Gastrocnemius medialis (tissue), 4 donors: ENCODE data around the gene CCNL1. TPM values are rescaled to one million over a fixed set of nuclear protein-coding genes. Genes with fewer than 3 reads are reported as not detected.
A peak's percentile ranks its signal among the peaks of the same experiment; 100 is the strongest.
"Not testable (repeated sequence)": the region's sequence is repeated elsewhere in the genome, so short reads cannot be mapped to it uniquely, and the experiment has no call there.

Experiments used
- ATAC-seq, 2 donors: fragments of 150-250 bp; one replicate each; pipeline ENCODE4 v1.9.1; 2016
- DNase-seq, 2 donors: peaks; one replicate each; pipeline ENCODE4 v3.0.0-alpha.2; 2019
- H3K27ac ChIP-seq, 4 donors: fragments of 200-600 bp; sonication (generic); 1 replicate in 1 of 4; 2 replicates in 3 of 4; pipeline ENCODE4 v1.5.1; 2016 to 2018; ENCODE audit warnings: mild to moderate bottlenecking in 2 of 4, moderate library complexity in 1 of 4
- H3K27me3 ChIP-seq, 3 donors: fragments of 200-600 bp; sonication (generic) in 2 of 3; 1 replicate in 1 of 3; 2 replicates in 2 of 3; pipeline versions ENCODE4 v1.5.1 to v1.6.0; 2016 to 2019; ENCODE audit warnings: mild to moderate bottlenecking in 1 of 3, moderate library complexity in 1 of 3
- H3K36me3 ChIP-seq, 2 donors: fragments of 200-600 bp; sonication (generic) in 1 of 2; one replicate each; pipeline ENCODE4 v1.5.1; 2017 to 2018
- H3K4me1 ChIP-seq, 2 donors: fragments of 200-600 bp; sonication (generic) in 1 of 2; one replicate each; pipeline ENCODE4 v1.5.1; 2016 to 2017; ENCODE audit warnings: mild to moderate bottlenecking in 2 of 2
- H3K4me3 ChIP-seq, 4 donors: fragments of 200-600 bp; sonication (generic) in 3 of 4; 1 replicate in 1 of 4; 2 replicates in 3 of 4; pipeline ENCODE4 v1.5.1; 2016 to 2019; ENCODE audit warnings: mild to moderate bottlenecking in 2 of 4
- H3K9me3 ChIP-seq, 3 donors: fragments of 200-600 bp; sonication (generic) in 2 of 3; 1 replicate in 1 of 3; 2 replicates in 2 of 3; pipeline ENCODE4 v1.5.1; 2016 to 2019
- CTCF ChIP-seq, 5 experiments: fragments of 450-650 bp in 3 of 5; fragments of 200-600 bp in 2 of 5; sonication (generic) in 2 of 5; IDR thresholded peaks in 4 of 5; conservative IDR thresholded peaks in 1 of 5; 1 replicate in 4 of 5; 2 replicates in 1 of 5; pipeline ENCODE4 v1.5.1; 2016 to 2019; ENCODE audit warnings: antibody characterized with exemption in 5 of 5, mild to moderate bottlenecking in 3 of 5, moderate library complexity in 3 of 5
- POLR2A ChIP-seq, 2 donors: fragments of 450-650 bp; IDR thresholded peaks; one replicate each; pipeline ENCODE4 v1.6.1; 2017; ENCODE audit warnings: antibody characterized with exemption in 2 of 2, mild to moderate bottlenecking in 2 of 2, moderate library complexity in 2 of 2
- in situ Hi-C, 4 donors: fragments of 200-750 bp; cut with MboI; loops; one replicate each; pipeline versions ENCODE4 v1.15.0 to v1.8.0; 2017; ENCODE audit warnings: low sequenced_read_pairs in 4 of 4
- intact Hi-C: fragments of 100-400 bp; cut with DNase I; formaldehyde crosslinking; loops from one replicate; pipeline ENCODE4 v1.15.1; 2023; ENCODE audit warnings: low total_unique reads
- total RNA-seq, 4 donors: library from RNA; depleted of rRNA; stranded (reverse); fragments of >200 nt; gene quantifications; one replicate each; pipeline versions ENCODE4 v1.1.0 to v1.2.3, GENCODE V29; 2016

The CCNL1 gene
- total RNA-seq, 4 donors from 2014 or later: 34.3 to 110 (median 41.3) TPM

DNA sequence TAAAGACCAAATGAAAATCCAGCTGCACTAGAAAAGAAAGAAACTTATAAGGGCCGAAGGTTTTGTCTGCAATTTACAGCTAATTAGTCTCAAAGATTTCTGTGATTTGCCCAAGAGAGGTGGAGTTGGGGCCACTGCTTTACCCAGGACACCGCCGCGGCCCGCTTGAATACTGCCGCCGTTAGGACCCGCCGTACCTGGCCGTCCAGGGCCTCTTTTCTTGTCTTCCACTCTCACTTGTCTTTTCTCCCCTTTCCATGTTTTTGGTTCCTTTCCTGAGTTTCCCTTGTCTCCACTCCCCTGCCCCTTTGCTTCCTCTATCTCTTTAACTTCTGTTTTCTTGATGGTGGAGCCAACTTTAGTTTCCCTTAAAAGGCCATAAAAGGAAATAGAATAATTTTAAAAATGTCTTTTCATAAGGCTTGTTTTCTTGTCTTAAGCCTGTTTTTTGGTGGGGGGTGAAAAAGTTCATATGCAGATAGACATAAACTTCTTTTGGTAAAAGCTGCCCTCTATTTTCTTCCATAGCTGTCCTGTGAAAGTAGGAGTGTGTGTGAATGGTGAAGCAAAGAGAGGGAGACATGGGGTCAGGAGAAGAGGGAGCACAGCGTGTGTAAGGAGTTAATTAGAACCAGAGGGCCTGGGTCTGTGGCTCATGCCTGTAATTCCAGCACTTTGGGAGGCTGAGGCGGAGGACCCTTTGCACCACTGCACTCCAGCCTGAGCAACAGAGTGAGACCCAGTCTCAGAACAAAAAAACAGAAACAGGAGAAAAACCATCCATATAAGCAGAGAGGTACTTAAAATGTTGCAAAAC is 16.0 kb upstream of the CCNL1 start:
- TF ChIP-seq CTCF (IDR thresholded peaks at IDR 0.05 in 4 of 5, conservative IDR thresholded peaks at IDR 0.05 in 1 of 5): no peak
- no peak for TF ChIP-seq POLR2A (IDR thresholded peaks at IDR 0.05)
- Histone ChIP-seq H3K27ac (peak overlapping the region; percentile 92 to 95 (median 94)), H3K27me3 (no peaks in the 10 kb centered on the region), H3K36me3 (no peaks in the 10 kb centered on the region), H3K9me3 (no peaks in the 10 kb centered on the region), H3K4me3 (peak overlapping the region; percentile 68 to 73 (median 71)), H3K4me1 (peaks cover 13 to 14% of the 10 kb centered on the region in 2 donors)
- intact Hi-C loops (loop anchor here (1.0 to 10.0 kb wide), 3 partner anchors 16 to 929 kb away; partner anchors contain the start of genes CCNL1 and SHOX2), in situ Hi-C loops (no loop called here)
- ATAC-seq (no peak), DNase-seq (peak in 1 of 2 donors; percentile 25)

GRCh38 chr3:157174649-157175498 is 14.9 kb upstream of the CCNL1 start:
- TF ChIP-seq CTCF (IDR thresholded peaks at IDR 0.05 in 4 of 5, conservative IDR thresholded peaks at IDR 0.05 in 1 of 5): peak in 1 of 5 experiments; percentile 43
- TF ChIP-seq POLR2A (IDR thresholded peaks at IDR 0.05): peak; percentile 89 to 95
- in situ Hi-C loops: loop anchor here in 2 of 4 donors (25.0 kb wide), 2 partner anchors 687 to 1313 kb away; partner anchors contain the start of genes GMPS (in 2 of the 2) and SLC33A1 (in 2 of the 2)
- peak; percentile 97 for ATAC-seq

GRCh38 chr3:157174290-157174648 is 14.3 kb upstream of the CCNL1 start:
- intact Hi-C loops: loop anchor here (10.0 kb wide), 1 partner anchor 931 kb away; the partner anchor contains the start of gene SHOX2
- in situ Hi-C loops: loop anchor here in 2 of 4 donors (25.0 kb wide), 2 partner anchors 688 to 1312 kb away; partner anchors contain the start of genes GMPS (in 2 of the 2) and SLC33A1 (in 2 of the 2)

More at GRCh38 chr3:157174649-157175498, 14.9 kb upstream of the CCNL1 start:
- Histone ChIP-seq H3K9me3 (no peaks in the 10 kb centered on the region), H3K4me3 (peak overlapping the region; percentile 70 to 73 (median 72)), H3K36me3 (no peaks in the 10 kb centered on the region), H3K4me1 (peaks cover 13 to 14% of the 10 kb centered on the region in 2 donors), H3K27me3 (no peaks in the 10 kb centered on the region), H3K27ac (peak overlapping the region; percentile 92 to 98 (median 95))
- intact Hi-C loops: loop anchor here (1.0 to 10.0 kb wide), 3 partner anchors 15 to 930 kb away; partner anchors contain the start of genes CCNL1 and SHOX2
- DNase-seq: peak; percentile 99

DNA sequence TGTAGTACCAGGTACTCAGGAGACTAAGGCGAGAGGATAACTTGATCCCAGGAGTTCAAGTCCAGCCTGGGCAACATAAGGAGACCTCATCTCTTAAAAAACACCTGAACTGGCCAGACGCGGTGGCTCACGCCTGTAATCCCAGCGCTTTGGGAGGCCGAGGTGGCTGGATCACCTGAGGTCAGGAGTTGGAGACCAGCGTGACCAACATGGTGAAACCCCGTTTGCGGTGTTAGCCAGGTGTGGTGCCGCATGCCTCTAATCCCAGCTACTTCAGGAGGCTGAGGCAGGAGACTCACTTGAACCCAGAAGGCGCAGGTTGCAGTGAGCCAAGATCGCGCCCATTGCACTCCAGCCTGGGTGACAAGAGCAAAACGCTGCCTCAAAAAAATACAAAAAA is 13.4 kb upstream of the CCNL1 start:
- not testable (repeated sequence) for H3K4me3 ChIP-seq, H3K9me3 ChIP-seq, ATAC-seq, H3K27me3 ChIP-seq, DNase-seq, H3K36me3 ChIP-seq
- Histone ChIP-seq H3K4me1 (peaks cover 13 to 14% of the 10 kb centered on the region in 2 donors), H3K27ac (peak overlapping the region in 3 of 4 donors; percentile 92 to 98 (median 95))
- in situ Hi-C loops: loop anchor here in 2 of 4 donors (25.0 kb wide), 2 partner anchors 689 to 1311 kb away; partner anchors contain the start of genes GMPS (in 2 of the 2) and SLC33A1 (in 2 of the 2)
- intact Hi-C loops: loop anchor here (10.0 kb wide), 1 partner anchor 931 kb away; the partner anchor contains the start of gene SHOX2

More at GRCh38 chr3:157174290-157174648, 14.3 kb upstream of the CCNL1 start:
- H3K27ac ChIP-seq: peak overlapping the region; percentile 92 to 98 (median 95)
- no peaks in the 10 kb centered on the region for H3K9me3 ChIP-seq
- peak; percentile 16 to 20 for ATAC-seq
- H3K4me3 ChIP-seq: peak overlapping the region; percentile 63 to 73 (median 72)
- H3K36me3 ChIP-seq: no peaks in the 10 kb centered on the region
- no peaks in the 10 kb centered on the region for H3K27me3 ChIP-seq
- DNase-seq: peak in 1 of 2 donors; percentile 38
- peaks cover 13 to 14% of the 10 kb centered on the region in 2 donors for H3K4me1 ChIP-seq
- no peak for TF ChIP-seq CTCF (IDR thresholded peaks at IDR 0.05 in 4 of 5, conservative IDR thresholded peaks at IDR 0.05 in 1 of 5)
- TF ChIP-seq POLR2A (IDR thresholded peaks at IDR 0.05): no peak
